Adrenal gland (tissue), 5 donors: ENCODE data around the gene IL1RAPL1.

Experiments used
- POLR2A ChIP-seq, 2 donors: fragments of 450-650 bp; IDR thresholded peaks; one replicate each; pipeline ENCODE4 v1.6.1; 2017; ENCODE audit warnings: antibody characterized with exemption in 2 of 2, mild to moderate bottlenecking in 2 of 2, moderate library complexity in 1 of 2
- TF ChIP-seq, protein P1 (sequence below), 6 experiments: fragments of 450-650 bp in 4 of 6; fragments of 200-600 bp in 2 of 6; sonication (generic) in 1 of 6; IDR thresholded peaks; 1 replicate in 5 of 6; 2 replicates in 1 of 6; pipeline versions ENCODE4 v1.5.1 to v1.8.0; 2016 to 2021; ENCODE audit warnings: antibody characterized with exemption in 6 of 6, mild to moderate bottlenecking in 2 of 6, moderate library complexity in 1 of 6
- donor health status: DM: no; HTN: no; CAD: no.

DNA sequence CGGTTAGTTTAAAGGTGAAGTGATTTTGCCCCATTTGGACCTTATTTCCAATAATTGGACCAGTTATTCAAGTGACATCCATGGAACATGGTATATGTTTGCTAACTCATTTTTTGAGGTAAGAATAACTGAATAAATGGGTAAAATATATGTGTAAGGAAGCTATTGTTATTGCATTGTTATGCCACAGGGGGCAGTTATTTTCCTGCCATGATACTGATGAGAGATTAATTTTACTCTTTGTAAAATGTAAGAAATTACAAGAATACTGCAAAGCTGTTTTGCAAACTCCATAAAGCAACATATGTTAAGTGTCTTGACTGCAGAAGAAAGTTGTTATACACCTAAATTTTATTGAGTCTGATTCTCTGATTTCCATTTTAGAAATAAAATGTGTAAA, 114.0 kb downstream of the IL1RAPL1 start:
- TF ChIP-seq, protein P1, sequence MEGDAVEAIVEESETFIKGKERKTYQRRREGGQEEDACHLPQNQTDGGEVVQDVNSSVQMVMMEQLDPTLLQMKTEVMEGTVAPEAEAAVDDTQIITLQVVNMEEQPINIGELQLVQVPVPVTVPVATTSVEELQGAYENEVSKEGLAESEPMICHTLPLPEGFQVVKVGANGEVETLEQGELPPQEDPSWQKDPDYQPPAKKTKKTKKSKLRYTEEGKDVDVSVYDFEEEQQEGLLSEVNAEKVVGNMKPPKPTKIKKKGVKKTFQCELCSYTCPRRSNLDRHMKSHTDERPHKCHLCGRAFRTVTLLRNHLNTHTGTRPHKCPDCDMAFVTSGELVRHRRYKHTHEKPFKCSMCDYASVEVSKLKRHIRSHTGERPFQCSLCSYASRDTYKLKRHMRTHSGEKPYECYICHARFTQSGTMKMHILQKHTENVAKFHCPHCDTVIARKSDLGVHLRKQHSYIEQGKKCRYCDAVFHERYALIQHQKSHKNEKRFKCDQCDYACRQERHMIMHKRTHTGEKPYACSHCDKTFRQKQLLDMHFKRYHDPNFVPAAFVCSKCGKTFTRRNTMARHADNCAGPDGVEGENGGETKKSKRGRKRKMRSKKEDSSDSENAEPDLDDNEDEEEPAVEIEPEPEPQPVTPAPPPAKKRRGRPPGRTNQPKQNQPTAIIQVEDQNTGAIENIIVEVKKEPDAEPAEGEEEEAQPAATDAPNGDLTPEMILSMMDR (IDR thresholded peaks at IDR 0.05), result no peak
- no peak for TF ChIP-seq POLR2A (IDR thresholded peaks at IDR 0.05)
